HG03565 (cell line): ENCODE data around the gene FBXL13.

ENCODE experiments used
- ATAC-seq: cut with Tn5 transposase; IDR thresholded peaks from one replicate; pipeline ENCODE4 v1.9.1; 2021; ENCODE audit warnings: mild to moderate bottlenecking, moderate library complexity; ENCODE audit not compliant: unreplicated experiment

Gene FBXL13

GRCh38 chr7:102943423-102944169 is 131.0 kb downstream of the FBXL13 start:
- no peak for ATAC-seq

- ATAC-seq: no peak
Observed at GRCh38 chr7:102942868-102943267, 131.7 kb downstream of the FBXL13 start.

GRCh38 chr7:102942181-102942866 is 132.3 kb downstream of the FBXL13 start:
- ATAC-seq: no peak

- no peak for ATAC-seq
Observed at GRCh38 chr7:102938679-102939078, 135.9 kb downstream of the FBXL13 start.

DNA sequence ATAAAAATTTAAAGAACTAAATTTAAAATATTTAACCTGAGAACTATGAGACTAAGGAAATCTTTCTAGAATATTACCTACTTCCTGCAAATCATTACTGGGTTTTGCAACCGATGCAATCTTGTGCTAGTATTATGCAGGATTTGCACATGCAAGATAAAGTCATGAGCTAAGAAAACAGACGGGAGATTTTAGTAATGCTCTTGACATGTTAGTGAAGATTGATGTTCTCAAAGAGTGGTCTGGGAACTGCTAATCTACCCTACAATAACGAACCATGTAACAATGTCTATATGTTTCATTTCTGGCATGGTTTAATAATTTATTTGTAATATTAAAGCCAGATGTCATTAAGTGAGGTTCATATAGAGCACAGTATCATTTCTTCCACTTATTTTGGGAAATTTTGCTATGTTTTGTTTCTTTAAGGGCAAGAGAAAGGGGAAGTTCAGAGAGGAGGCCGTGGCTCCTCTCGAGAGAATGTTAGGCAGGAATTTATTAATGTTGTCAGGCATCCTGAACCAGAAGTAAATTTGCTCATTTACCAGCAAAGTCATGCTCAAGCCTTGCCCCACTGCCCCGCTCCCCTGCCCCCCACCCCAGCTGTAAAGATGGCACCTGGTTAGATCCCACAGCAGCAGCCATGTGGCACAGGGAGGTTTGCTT is 139.0 kb downstream of the FBXL13 start:
- ATAC-seq: no peak

DNA sequence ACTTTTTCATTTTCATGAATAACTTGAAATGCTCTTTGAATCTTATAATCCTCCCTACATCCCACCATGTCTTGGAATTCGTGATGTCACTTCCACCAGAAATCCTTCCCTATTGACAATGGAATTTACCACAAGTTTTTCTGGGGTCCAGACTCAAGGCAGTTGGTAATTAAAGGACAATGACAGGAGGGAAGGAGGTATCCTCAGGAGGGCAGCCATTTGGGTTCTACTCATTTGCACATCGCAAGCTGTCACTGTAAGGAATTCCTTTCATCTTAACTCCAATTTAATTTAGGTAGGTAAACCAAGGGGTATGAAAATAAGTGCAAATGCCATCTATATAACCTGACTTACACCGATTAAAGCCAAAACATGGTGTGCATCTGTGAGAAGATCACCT is 139.9 kb downstream of the FBXL13 start:
- no peak for ATAC-seq

- ATAC-seq: no peak
Observed at GRCh38 chr7:102934239-102934638, 140.4 kb downstream of the FBXL13 start.

- ATAC-seq: no peak
Observed at GRCh38 chr7:102933763-102934162, 140.8 kb downstream of the FBXL13 start.

GRCh38 chr7:102931757-102932156 is 142.8 kb downstream of the FBXL13 start:
- ATAC-seq: no peak

GRCh38 chr7:102927312-102927933 is 147.2 kb downstream of the FBXL13 start:
- ATAC-seq: no peak

GRCh38 chr7:102926783-102927140 is 147.8 kb downstream of the FBXL13 start:
- no peak for ATAC-seq

DNA sequence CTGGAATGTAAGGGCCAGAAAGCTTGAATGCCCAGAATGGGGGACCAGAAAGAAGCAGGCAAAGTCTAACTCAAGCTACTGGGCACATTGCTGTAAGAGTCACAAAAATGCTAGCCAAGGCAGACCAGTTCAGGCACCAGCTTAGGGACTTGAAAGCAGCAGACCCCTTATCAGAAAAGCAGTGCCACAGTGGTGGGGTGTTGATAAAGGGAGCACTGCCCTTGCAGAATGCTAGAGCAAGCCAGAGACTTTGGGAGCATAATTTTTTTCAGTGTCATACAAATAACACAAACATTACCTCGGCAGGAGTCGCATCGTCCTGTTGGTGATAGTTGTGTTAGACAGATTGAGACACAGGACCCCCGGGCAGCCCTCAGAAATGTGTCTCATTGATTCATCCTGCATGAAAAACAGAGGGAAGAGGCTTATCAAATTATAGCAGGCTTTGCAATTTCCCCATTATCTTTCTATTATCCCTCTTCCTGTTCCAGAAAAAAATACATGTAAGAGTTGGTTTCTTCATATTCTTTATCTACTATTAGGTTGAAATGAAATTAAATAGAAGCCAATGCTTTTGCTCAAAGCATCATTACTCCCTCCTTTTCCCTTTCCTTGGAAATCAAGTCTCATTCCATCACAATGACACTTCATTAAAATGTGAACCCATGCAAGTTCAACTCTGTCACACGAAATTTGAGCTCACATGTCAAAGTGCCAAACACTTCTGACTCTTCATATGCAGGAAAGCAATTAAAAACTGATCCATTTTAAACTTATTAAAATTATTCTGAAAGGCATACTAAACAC is 148.4 kb downstream of the FBXL13 start:
- ATAC-seq: no peak

- no peak for ATAC-seq
Observed at GRCh38 chr7:102918845-102919244, 155.8 kb downstream of the FBXL13 start.

- ATAC-seq: no peak
Observed at GRCh38 chr7:102917436-102918353, 156.9 kb downstream of the FBXL13 start.

GRCh38 chr7:102916881-102917280 is 157.7 kb downstream of the FBXL13 start:
- no peak for ATAC-seq

DNA sequence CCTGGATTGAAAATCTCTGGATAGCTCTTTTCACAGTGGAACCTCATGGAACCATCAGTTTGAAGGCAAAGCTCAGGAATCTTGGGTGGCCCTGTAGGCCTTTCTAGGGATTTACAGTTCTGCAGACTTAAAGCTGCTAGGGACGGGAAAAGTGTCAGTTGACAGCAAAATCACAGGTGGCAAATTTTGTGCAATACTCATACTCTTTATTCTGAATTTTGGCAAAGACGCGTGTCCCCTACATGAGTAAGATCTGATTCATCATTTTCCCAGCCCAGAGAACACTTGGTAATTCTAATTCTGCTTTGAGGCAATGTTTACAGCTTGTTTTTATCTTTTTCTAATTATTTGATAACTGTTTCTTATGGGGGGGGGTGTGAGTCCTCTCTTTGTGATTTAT is 158.2 kb downstream of the FBXL13 start:
- no peak for ATAC-seq

- no peak for ATAC-seq
Observed at GRCh38 chr7:102914585-102914984, 160.0 kb downstream of the FBXL13 start.

- no peak for ATAC-seq
Observed at GRCh38 chr7:102913826-102914225, 160.8 kb downstream of the FBXL13 start.

DNA sequence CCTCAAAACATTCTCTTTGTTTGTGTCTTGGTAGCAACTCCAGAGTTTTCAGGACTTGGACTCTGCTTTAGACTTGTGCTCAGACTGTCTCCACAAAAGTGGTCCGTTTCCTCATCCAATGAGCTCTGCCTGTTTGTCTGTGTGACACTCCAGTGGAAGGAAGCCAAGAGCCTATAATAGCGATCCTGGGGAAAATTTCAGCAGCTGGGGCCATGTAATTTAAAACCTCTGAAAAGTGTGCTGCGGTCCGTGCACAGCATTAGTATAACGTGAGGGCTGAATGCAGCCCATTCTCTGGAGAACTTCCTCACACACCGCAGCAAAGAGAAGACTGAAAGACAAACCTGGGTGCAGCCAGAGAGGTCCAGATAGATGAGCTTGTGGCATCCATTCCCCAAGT is 161.9 kb downstream of the FBXL13 start, which contains the start of gene LRRC17:
Gene LRRC17 (plus strand): TSS at position 259 of the 400 bp plus-strand sequence. CDS start 20,914 bp downstream, outside the sequence.
- ATAC-seq: no peak

DNA sequence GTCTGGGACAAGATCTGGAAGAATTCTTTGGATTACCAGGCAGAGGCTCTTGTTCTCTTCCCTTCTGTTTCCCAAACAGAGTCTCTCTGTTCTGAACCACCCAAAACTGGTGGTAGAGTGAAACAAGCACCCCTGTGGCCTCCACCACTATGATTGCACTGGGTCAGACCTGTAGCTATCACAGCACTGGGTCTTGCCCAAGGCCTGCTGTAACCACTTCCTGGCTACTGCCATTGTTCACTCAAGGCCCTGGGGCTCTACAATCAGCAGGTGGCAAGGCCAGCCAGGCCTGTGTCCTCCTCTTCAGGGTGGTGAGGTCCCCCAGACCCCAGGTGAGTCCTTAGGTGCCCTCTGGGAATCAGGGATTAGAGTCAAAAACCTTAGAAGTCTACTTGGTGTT is 165.9 kb downstream of the FBXL13 start:
- no peak for ATAC-seq
